NCI-H146 treated with DMSO at 0.1 percent for 48 hours (cell line): ENCODE results near the gene RXRA.

Experiments used
- DNase-seq: peaks from one replicate; lab custom pipeline; 2025; ENCODE audit not compliant: unreplicated experiment; lab: John Stamatoyannopoulos, UW

RXRA gene

DNA sequence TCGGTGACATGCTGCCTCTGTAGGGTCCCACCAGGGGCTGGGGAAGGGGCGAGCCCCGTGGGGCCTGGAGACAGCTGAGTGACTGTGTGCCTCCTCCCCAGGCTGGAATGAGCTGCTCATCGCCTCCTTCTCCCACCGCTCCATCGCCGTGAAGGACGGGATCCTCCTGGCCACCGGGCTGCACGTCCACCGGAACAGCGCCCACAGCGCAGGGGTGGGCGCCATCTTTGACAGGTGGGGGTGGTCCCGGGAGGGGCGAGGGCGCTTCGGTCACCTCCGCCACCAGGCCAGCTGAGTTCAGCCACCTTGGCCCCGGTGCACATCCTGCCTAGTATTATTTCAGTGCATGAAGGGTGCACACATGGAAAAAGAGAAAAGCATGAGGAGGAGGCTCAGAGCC lies 102.8 kb downstream of the RXRA start:
- no peak for DNase-seq

GRCh38 chr9:134429481-134429880 lies 103.2 kb downstream of the RXRA start:
- no peak for DNase-seq

GRCh38 chr9:134431095-134431494 lies 104.8 kb downstream of the RXRA start:
- no peak for DNase-seq

GRCh38 chr9:134431626-134432025 lies 105.4 kb downstream of the RXRA start:
- no peak for DNase-seq

- no peak for DNase-seq
These were observed 106.2 kb downstream of the RXRA start for GRCh38 chr9:134432471-134432870.

DNA sequence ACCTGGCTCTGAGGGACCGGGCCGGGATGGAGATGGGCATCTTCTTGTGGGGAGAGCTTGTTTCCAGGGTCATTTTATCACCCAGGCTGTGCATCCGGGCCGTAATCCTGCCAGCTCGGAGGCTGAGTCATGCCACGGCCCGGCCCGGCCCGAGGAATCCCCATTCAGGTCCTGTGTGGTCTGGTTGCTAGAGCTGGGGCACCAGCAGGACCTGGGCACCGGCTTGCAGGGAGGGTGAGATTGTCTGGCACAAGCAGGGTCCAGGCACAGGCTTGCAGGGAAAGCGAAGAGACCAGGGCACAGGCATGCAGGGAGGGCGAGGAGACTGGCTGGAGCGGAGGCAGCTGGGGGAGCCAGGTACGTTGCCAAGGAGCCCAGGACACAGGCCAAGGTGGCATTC lies 106.8 kb downstream of the RXRA start:
- no peak for DNase-seq

- DNase-seq: no peak
These were observed 107.9 kb downstream of the RXRA start for GRCh38 chr9:134433909-134434882.

- DNase-seq: no peak
These were observed 108.7 kb downstream of the RXRA start for GRCh38 chr9:134434894-134435506.

GRCh38 chr9:134435550-134436378 lies 109.5 kb downstream of the RXRA start:
- no peak for DNase-seq

DNA sequence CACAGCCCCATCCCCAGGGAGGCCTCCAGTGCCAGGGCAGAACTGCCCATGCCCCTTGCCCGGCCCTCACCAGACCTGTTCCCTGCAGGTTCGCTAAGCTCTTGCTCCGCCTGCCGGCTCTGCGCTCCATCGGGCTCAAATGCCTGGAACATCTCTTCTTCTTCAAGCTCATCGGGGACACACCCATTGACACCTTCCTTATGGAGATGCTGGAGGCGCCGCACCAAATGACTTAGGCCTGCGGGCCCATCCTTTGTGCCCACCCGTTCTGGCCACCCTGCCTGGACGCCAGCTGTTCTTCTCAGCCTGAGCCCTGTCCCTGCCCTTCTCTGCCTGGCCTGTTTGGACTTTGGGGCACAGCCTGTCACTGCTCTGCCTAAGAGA lies 110.1 kb downstream of the RXRA start:
- no peak for DNase-seq

- DNase-seq: no peak
These were observed 110.7 kb downstream of the RXRA start for GRCh38 chr9:134436911-134437310.

DNA sequence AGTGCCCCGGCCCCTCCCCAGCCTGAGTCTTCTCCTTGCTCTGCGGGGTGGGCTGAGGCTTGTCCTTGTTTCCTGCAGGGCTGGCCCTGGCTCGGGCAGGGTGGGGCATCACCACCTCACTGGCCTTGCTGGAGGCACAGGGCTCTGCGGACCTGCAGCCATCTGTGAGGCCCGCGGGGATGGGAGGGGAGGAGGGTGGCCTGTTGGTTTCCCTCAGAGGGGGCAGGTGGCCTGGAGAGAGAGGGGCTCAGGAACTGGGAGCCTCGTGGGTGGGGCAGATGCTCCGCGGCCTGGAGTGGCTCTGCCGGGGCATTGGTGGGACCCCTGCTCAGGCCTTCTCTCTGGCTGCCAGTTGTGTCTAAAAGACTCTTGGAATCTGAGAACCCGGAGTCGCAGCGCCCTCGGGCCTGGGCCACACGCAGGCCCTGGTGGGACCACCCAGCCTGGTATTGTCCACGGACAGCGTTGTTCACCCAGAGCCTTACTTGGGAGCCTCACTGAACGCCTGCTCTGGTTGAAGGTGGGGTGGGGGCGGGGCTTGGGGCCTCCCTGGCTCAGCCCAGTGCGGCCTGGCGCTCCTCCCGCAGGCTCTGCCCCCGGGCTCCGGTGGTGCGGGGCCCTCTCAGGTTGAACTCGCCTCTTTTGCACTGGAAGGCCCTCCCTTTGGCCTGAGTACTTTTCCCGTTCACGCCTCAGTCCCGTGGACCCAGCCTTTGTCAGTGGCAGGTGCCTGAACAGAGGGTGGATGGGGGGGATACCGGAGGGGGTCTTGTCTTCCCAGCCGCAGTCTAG lies 111.3 kb downstream of the RXRA start:
- DNase-seq: no peak

DNA sequence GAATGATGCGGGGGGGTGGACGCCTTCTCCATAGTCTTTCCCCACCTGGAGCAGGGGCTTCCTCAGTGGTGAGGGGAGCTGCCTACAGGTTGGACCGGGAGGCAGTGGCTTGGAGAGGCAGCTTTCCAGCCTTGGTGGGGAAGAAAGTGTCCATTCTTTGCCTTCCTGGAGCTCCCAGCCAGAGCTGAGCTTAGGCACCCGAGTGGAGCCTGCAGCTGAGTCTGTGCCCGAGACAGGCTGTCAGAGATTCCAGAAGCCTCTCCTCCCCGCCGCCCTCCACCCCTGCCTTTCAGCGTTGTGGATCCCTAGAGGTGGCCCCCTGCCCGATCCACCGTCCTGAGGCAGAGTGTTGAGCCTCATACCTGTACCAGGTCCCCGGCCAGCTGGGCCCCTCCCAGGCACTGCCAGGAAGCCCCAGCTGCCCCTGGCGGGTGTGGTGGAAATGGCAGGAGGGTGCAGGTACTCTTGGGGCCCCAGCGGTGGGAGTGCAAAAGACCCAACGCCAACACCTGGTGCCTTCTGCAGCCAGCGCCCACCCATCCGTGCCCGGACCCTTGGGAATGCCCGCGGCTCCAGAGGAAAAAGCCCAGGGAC lies 112.0 kb downstream of the RXRA start:
- DNase-seq: no peak

DNA sequence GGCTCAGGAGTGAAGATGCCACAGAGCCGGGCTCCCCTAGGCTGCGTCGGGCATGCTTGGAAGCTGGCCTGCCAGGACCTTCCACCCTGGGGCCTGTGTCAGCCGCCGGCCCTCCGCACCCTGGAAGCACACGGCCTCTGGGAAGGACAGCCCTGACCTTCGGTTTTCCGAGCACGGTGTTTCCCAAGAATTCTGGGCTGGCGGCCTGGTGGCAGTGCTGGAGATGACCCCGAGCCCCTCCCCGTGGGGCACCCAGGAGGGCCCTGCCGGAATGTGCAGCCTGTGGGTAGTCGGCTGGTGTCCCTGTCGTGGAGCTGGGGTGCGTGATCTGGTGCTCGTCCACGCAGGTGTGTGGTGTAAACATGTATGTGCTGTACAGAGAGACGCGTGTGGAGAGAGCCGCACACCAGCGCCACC lies 113.1 kb downstream of the RXRA start:
- DNase-seq: no peak

DNA sequence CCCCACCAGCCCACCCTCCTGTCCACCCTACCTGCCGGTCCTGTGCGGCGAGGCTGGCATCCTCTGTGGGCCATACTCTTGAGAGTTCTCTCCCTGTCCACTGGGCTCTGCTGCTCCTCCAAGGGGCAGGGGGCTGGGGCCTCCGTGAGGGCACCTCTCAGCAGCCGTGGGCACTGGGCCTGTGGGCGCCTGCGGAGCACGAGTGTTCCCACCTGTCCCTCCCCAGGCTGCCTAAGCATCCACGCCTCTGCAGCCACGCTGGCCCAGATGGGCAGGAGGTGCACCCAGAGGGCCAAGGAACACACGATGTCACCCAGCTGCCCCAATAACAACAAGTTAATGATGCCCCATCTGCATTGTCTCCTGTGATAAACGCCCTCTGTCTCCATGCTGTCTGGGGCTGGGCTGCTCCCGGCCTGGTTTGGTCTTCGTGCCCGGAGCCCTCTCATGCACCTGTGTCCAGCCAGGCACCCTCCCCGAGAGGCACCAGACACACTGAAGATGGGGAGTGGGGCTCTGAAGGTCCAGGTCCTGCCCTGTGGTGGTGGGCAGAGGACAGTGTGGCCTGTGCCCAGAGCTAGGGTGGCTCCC lies 114.5 kb downstream of the RXRA start:
- no peak for DNase-seq

GRCh38 chr9:134441227-134442084 lies 115.2 kb downstream of the RXRA start:
- DNase-seq: no peak

DNA sequence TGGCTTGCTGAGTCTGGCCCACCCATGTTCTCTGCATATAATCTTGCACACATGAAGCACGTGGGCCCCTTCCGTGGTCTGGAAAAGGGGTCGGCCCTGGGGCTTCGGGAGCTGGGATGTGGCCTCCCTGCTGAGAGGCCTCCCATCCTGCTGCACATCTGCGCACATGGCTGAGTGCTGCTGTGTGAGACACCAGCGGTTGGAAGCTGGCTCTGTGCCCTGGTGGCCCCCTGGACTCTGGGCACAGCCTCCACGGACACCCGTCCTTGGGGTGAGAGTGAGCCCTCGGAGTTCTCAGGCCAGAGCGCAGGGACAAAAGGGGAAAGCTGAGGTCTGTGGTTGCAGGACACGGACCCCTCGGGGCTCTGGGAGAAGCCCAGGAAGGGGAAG lies 115.8 kb downstream of the RXRA start:
- no peak for DNase-seq

DNA sequence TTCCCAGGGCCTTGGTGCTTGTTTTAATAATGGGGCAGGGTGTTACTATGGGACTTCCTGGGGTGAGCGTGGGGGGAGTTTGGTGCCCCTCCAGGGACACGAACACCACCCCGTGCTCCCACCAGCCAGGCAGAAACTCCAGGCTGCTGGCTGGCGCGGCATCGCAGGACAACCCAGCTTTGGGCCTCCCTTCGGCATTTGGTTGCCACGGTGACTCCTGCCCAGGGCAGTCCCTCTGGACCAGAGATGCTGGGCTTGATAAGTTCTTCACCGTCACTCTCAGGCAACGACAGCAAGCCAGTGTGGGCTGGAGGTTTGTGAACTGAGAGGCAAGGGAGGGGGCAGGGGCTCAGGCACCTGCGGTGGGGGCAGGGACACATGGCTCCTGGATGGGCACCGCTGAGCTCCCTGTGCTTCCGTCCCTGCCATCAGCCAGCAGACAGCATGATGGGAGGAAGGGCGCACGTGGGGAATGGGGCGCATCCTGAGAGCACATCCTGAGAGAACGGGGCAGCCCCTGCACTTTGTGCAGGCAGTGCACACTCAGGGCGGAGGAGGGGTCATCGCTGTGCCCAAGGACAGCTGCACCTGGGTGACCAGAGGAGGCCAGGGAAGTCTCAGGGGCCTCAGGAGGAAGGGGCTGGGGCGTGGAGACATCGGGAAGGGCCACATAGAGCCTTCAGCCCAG lies 116.4 kb downstream of the RXRA start:
- DNase-seq: no peak
